ENCODE data around the gene RPS5. TPM values are rescaled to one million over a fixed set of nuclear protein-coding genes. Genes with fewer than 3 reads are reported as not detected.

The RPS5 gene
- total and polyA plus RNA-seq, 2 donors (not counting 1 experiment from before 2014, with no cell fraction given), result 1,173 to 2,126 TPM

GRCh38 chr19:58385891-58386575 is 1.0 kb upstream of the RPS5 start:
- Histone ChIP-seq H2AFZ (ENCODE audit: low read length) (peak overlapping the region; percentile 2), H3K9ac (ENCODE audit: insufficient read depth, low read length) (peak overlapping the region; percentile 80), H3K9me3 (ENCODE audit: control insufficient read depth, insufficient read depth, low read depth, low read length) (no peaks in the 10 kb centered on the region), H4K20me1 (ENCODE audit: control insufficient read depth, extremely low read depth, insufficient read depth, low read length) (no peaks in the 10 kb centered on the region), H3K36me3 (ENCODE audit: control insufficient read depth, insufficient read depth, low read length) (peaks cover 2% of the 10 kb centered on the region), H3K27me3 (ENCODE audit: control insufficient read depth, insufficient read depth, low read length) (no peaks in the 10 kb centered on the region), H3K79me2 (ENCODE audit: control insufficient read depth, insufficient read depth, low read length) (peaks cover 36% of the 10 kb centered on the region), H3K27ac (ENCODE audit: insufficient read depth, low read length) (peak overlapping the region; percentile 89), H3K4me1 (ENCODE audit: control insufficient read depth, extremely low read depth, insufficient read depth, low read length) (peaks cover 14% of the 10 kb centered on the region), H3K4me2 (ENCODE audit: extremely low read depth, insufficient read depth, low read length) (peak overlapping the region; percentile 97), H3K4me3 (replicated peaks in 1 of 4; ENCODE audit: control extremely low read depth in 1 of 4, insufficient read depth in 1 of 4, low read depth in 3 of 4, low read length in 4 of 4) (peak overlapping the region; percentile 72 to 99 (median 92))
- no peak for TF ChIP-seq CTCF (conservative IDR thresholded peaks at IDR 0.05 in 1 of 2, IDR thresholded peaks at IDR 0.05 in 1 of 2; ENCODE audit: low read depth in 1 of 2, low read length in 2 of 2)
- TF ChIP-seq EZH2 (IDR thresholded peaks at IDR 0.05; ENCODE audit: low read length, missing control alignments), result no peak
- DNase-seq (ENCODE audit: low read depth in 2 of 2), result no peak

GRCh38 chr19:58387338-58388174 is 487 bp downstream of the RPS5 start:
- TF ChIP-seq CTCF (conservative IDR thresholded peaks at IDR 0.05 in 1 of 2, IDR thresholded peaks at IDR 0.05 in 1 of 2; ENCODE audit: low read depth in 1 of 2, low read length in 2 of 2), result no peak
- no peak for TF ChIP-seq EZH2 (IDR thresholded peaks at IDR 0.05; ENCODE audit: low read length, missing control alignments)
- H3K27ac ChIP-seq (ENCODE audit: insufficient read depth, low read length), result peak overlapping the region; percentile 89
- peak overlapping the region; percentile 80 for H3K9ac ChIP-seq (ENCODE audit: insufficient read depth, low read length)
- no peaks in the 10 kb centered on the region for H3K9me3 ChIP-seq (ENCODE audit: control insufficient read depth, insufficient read depth, low read depth, low read length)
- peak overlapping the region; percentile 87 for H3K4me2 ChIP-seq (ENCODE audit: extremely low read depth, insufficient read depth, low read length)
- H4K20me1 ChIP-seq (ENCODE audit: control insufficient read depth, extremely low read depth, insufficient read depth, low read length), result no peaks in the 10 kb centered on the region
- peaks cover 11% of the 10 kb centered on the region for H3K4me1 ChIP-seq (ENCODE audit: control insufficient read depth, extremely low read depth, insufficient read depth, low read length)
- H3K79me2 ChIP-seq (ENCODE audit: control insufficient read depth, insufficient read depth, low read length), result peaks cover 35% of the 10 kb centered on the region
- DNase-seq (ENCODE audit: low read depth in 2 of 2), result no peak
- no peak overlapping the region for H2AFZ ChIP-seq (ENCODE audit: low read length)
- peaks cover 2% of the 10 kb centered on the region for H3K36me3 ChIP-seq (ENCODE audit: control insufficient read depth, insufficient read depth, low read length)
- no peaks in the 10 kb centered on the region for H3K27me3 ChIP-seq (ENCODE audit: control insufficient read depth, insufficient read depth, low read length)
- peak overlapping the region; percentile 72 to 99 (median 92) for H3K4me3 ChIP-seq (replicated peaks in 1 of 4; ENCODE audit: control extremely low read depth in 1 of 4, insufficient read depth in 1 of 4, low read depth in 3 of 4, low read length in 4 of 4)

GRCh38 chr19:58388175-58388526 is 1.1 kb downstream of the RPS5 start:
- Histone ChIP-seq H3K79me2 (ENCODE audit: control insufficient read depth, insufficient read depth, low read length) (peaks cover 38% of the 10 kb centered on the region), H3K4me3 (replicated peaks in 1 of 4; ENCODE audit: control extremely low read depth in 1 of 4, insufficient read depth in 1 of 4, low read depth in 3 of 4, low read length in 4 of 4) (peak overlapping the region; percentile 72 to 99 (median 92)), H3K36me3 (ENCODE audit: control insufficient read depth, insufficient read depth, low read length) (peaks cover 8% of the 10 kb centered on the region), H3K9me3 (ENCODE audit: control insufficient read depth, insufficient read depth, low read depth, low read length) (no peaks in the 10 kb centered on the region), H3K4me1 (ENCODE audit: control insufficient read depth, extremely low read depth, insufficient read depth, low read length) (peaks cover 11% of the 10 kb centered on the region), H3K27ac (ENCODE audit: insufficient read depth, low read length) (peak overlapping the region; percentile 89), H4K20me1 (ENCODE audit: control insufficient read depth, extremely low read depth, insufficient read depth, low read length) (no peaks in the 10 kb centered on the region), H3K4me2 (ENCODE audit: extremely low read depth, insufficient read depth, low read length) (peak overlapping the region; percentile 87), H3K27me3 (ENCODE audit: control insufficient read depth, insufficient read depth, low read length) (no peaks in the 10 kb centered on the region), H2AFZ (ENCODE audit: low read length) (no peak overlapping the region), H3K9ac (ENCODE audit: insufficient read depth, low read length) (no peak overlapping the region)
- TF ChIP-seq EZH2 (IDR thresholded peaks at IDR 0.05; ENCODE audit: low read length, missing control alignments) (no peak), CTCF (conservative IDR thresholded peaks at IDR 0.05 in 1 of 2, IDR thresholded peaks at IDR 0.05 in 1 of 2; ENCODE audit: low read depth in 1 of 2, low read length in 2 of 2) (no peak)
- no peak for DNase-seq (ENCODE audit: low read depth in 2 of 2)

Data from fibroblast of lung (primary cell).